Panc1 (cell line): Measurements from ENCODE around the gene FPGS. TPM values are rescaled to one million over a fixed set of nuclear protein-coding genes. Genes with fewer than 3 reads are reported as not detected.

Experiments used
- ATAC-seq: fragments of 200-7000 bp; cut with Tn5 transposase; 2 replicates; pipeline ENCODE4 v1.9.1; 2020; ENCODE audit warnings: mild to moderate bottlenecking, moderate library complexity
- BruUV-seq: library from RNA; stranded (reverse); fragments of 400-500 nt; replicated peaks from 2 replicates; lab custom pipeline; 2021; lab: Mats Ljungman, UMichigan
- CTCF ChIA-PET: fragments of 300-600 bp; sonication (Branson Sonifier 250); formaldehyde crosslinking; loops from one replicate; lab custom pipeline; 2022; ENCODE audit warnings: antibody characterized with exemption; lab: Charles Lee
- POLR2A ChIA-PET: fragments of 300-600 bp; sonication (Branson Sonifier 250); formaldehyde crosslinking; loops from one replicate; lab custom pipeline; 2022; ENCODE audit warnings: antibody characterized with exemption; lab: Charles Lee
- DNase-seq: peaks from one replicate; pipeline ENCODE4 v3.0.0-alpha.2; 2010; ENCODE audit warnings: low read depth, low spot score
- H3K27ac ChIP-seq: 2 replicates; pipeline ENCODE4 v1.5.1; 2011; ENCODE audit warnings: mild to moderate bottlenecking, low read length, inconsistent platforms
- H3K27me3 ChIP-seq: fragments of 200-500 bp; sonication (Bioruptor generic); 2 replicates; pipeline ENCODE4 v1.6.0; 2014; ENCODE audit warnings: low read length, inconsistent platforms; ENCODE audit not compliant: control insufficient read depth, insufficient read depth
- H3K36me3 ChIP-seq: fragments of 200-500 bp; sonication (Bioruptor generic); 2 replicates; pipeline ENCODE4 v1.5.1; 2014; ENCODE audit warnings: inconsistent platforms, mild to moderate bottlenecking, low read length, moderate library complexity; ENCODE audit not compliant: control insufficient read depth, insufficient read depth
- H3K4me1 ChIP-seq: 2 replicates; pipeline ENCODE4 v1.5.1; 2011; ENCODE audit warnings: inconsistent platforms, mild to moderate bottlenecking, low read length, moderate library complexity; ENCODE audit not compliant: control insufficient read depth, insufficient read depth
- H3K4me3 ChIP-seq, 2 experiments: 2 replicates each; pipeline ENCODE4 v1.5.1; 2011 to 2012; ENCODE audit warnings: low read depth in 2 of 2, low read length in 2 of 2, mild to moderate bottlenecking in 2 of 2, inconsistent platforms in 1 of 2, moderate library complexity in 1 of 2
- H3K9me3 ChIP-seq: fragments of 200-500 bp; sonication (Bioruptor generic); 2 replicates; pipeline ENCODE4 v1.5.1; 2014; ENCODE audit warnings: low read depth, mild to moderate bottlenecking, inconsistent platforms, low read length, moderate library complexity; ENCODE audit not compliant: control insufficient read depth, insufficient read depth
- POLR2AphosphoS5 ChIP-seq: IDR thresholded peaks from 2 replicates; pipeline ENCODE4 v1.6.1; 2012; ENCODE audit warnings: mild to moderate bottlenecking, low read depth, low read length, moderate library complexity
- SIN3A ChIP-seq: IDR thresholded peaks from 2 replicates; pipeline ENCODE4 v1.6.1; 2012; ENCODE audit warnings: low read depth, mild to moderate bottlenecking, low read length, moderate library complexity, borderline replicate concordance; ENCODE audit not compliant: insufficient read depth
- TCF7L2 ChIP-seq: IDR thresholded peaks from 2 replicates; pipeline ENCODE4 v1.6.1; 2011; ENCODE audit warnings: mild to moderate bottlenecking, low read depth, low read length, inconsistent platforms
- in situ Hi-C: cut with HindIII; loops from 2 replicates; pipeline ENCODE4 v1.10.0; 2016; ENCODE audit warnings: low sequenced_read_pairs, low pct_unique_long_range_greater_than_20kb
- intact Hi-C: fragments of 100-400 bp; cut with micrococcal nuclease; formaldehyde crosslinking; loops from one replicate; pipeline ENCODE4 v1.10.0; 2022; ENCODE audit not compliant: unreplicated experiment
- total RNA-seq: library from RNA; stranded (reverse); gene quantifications from one replicate; pipeline ENCODE4 v1.2.1, GENCODE V29; 2021; ENCODE audit not compliant: unreplicated experiment
- TF ChIP-seq, protein P1 (sequence below): fragments of 450-650 bp; IDR thresholded peaks from 2 replicates; pipeline ENCODE4 v1.5.1; 2017; ENCODE audit warnings: mild to moderate bottlenecking
- TF ChIP-seq, protein P2 (sequence below), 2 experiments: IDR thresholded peaks; 2 replicates each; pipeline ENCODE4 v1.6.1; 2011 to 2012; ENCODE audit warnings: low read depth in 2 of 2, control low read depth in 1 of 2, low read length in 1 of 2, mild to moderate bottlenecking in 1 of 2, moderate library complexity in 1 of 2; ENCODE audit not compliant: insufficient read depth in 1 of 2

FPGS gene
- total RNA-seq, 1 experiment from 2014 or later: 56.5 TPM

DNA sequence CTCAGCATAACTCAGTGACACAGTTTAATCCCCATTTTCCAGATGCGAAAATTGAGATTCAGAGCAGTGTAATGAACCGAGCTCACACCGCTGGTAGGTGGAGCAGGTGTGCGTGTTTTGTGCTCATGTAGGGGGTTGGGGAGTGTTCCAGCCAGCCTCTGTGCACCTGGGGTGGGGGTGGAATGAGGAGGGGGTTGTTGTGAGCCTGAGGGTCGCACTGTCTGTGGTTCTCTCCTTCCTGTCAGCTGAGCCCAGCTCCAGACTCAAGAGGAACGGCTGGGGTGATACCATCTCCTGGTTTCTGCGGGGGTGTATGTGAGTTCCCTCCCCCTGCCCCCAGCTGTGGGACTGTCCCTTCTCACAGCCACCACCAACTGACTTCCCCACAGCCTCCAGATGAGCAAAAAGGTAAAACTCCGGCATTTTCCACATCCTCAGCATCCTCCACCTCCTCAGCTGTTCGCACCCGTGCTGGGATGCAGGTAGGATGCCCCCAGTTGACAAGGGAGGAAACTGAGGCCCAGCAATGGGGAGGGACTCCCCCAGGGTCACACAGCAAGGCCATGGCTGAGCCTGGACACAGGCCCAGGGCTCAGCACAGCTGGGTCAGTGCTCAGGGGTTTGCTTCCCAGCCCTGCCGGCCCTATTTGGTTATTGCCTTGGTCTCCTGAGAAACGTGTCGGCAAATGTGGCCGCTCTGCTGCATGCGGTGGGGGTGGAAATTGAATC is 26.3 kb upstream of the FPGS start:
- POLR2A ChIA-PET: no interaction called here
- Histone ChIP-seq H3K27ac (no peak overlapping the region), H3K36me3 (no peaks in the 10 kb centered on the region), H3K9me3 (no peaks in the 10 kb centered on the region), H3K27me3 (no peaks in the 10 kb centered on the region), H3K4me1 (no peaks in the 10 kb centered on the region; the same call in 1 of the 2 replicates), H3K4me3 (no peak overlapping the region)
- ATAC-seq (no peak), DNase-seq (no peak)
- TF ChIP-seq, protein P1, sequence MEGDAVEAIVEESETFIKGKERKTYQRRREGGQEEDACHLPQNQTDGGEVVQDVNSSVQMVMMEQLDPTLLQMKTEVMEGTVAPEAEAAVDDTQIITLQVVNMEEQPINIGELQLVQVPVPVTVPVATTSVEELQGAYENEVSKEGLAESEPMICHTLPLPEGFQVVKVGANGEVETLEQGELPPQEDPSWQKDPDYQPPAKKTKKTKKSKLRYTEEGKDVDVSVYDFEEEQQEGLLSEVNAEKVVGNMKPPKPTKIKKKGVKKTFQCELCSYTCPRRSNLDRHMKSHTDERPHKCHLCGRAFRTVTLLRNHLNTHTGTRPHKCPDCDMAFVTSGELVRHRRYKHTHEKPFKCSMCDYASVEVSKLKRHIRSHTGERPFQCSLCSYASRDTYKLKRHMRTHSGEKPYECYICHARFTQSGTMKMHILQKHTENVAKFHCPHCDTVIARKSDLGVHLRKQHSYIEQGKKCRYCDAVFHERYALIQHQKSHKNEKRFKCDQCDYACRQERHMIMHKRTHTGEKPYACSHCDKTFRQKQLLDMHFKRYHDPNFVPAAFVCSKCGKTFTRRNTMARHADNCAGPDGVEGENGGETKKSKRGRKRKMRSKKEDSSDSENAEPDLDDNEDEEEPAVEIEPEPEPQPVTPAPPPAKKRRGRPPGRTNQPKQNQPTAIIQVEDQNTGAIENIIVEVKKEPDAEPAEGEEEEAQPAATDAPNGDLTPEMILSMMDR: no peak
- TF ChIP-seq SIN3A: no peak
- TF ChIP-seq, protein P2, sequence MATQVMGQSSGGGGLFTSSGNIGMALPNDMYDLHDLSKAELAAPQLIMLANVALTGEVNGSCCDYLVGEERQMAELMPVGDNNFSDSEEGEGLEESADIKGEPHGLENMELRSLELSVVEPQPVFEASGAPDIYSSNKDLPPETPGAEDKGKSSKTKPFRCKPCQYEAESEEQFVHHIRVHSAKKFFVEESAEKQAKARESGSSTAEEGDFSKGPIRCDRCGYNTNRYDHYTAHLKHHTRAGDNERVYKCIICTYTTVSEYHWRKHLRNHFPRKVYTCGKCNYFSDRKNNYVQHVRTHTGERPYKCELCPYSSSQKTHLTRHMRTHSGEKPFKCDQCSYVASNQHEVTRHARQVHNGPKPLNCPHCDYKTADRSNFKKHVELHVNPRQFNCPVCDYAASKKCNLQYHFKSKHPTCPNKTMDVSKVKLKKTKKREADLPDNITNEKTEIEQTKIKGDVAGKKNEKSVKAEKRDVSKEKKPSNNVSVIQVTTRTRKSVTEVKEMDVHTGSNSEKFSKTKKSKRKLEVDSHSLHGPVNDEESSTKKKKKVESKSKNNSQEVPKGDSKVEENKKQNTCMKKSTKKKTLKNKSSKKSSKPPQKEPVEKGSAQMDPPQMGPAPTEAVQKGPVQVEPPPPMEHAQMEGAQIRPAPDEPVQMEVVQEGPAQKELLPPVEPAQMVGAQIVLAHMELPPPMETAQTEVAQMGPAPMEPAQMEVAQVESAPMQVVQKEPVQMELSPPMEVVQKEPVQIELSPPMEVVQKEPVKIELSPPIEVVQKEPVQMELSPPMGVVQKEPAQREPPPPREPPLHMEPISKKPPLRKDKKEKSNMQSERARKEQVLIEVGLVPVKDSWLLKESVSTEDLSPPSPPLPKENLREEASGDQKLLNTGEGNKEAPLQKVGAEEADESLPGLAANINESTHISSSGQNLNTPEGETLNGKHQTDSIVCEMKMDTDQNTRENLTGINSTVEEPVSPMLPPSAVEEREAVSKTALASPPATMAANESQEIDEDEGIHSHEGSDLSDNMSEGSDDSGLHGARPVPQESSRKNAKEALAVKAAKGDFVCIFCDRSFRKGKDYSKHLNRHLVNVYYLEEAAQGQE (IDR thresholded peaks at IDR 0.05; ENCODE audit: insufficient read depth in 1 of 2, low read depth in 2 of 2, low read length in 1 of 2): no peak
- no peak for TF ChIP-seq TCF7L2
- TF ChIP-seq POLR2AphosphoS5: no peak
- CTCF ChIA-PET: no interaction called here
- in situ Hi-C loops: no loop called here
- no TSS peak for BruUV-seq
- intact Hi-C loops: no loop called here

DNA sequence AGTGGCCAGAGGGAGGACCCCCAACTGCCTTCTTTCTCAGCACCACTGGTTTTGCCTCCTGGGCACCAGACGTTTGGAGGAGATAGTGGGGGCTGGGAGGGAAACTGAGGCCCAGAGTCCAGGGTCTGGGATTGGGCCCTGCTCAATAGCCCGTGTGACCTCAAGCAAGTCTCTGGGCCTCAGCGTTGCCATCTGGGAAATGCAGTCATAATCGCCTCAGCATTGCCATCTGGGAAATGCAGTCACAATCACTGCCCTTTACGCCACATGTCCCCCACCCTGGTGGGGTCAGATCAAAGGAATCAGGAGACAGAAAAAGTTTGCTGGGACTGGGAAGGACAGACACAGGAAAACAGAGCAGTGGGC is 25.8 kb upstream of the FPGS start:
- CTCF ChIA-PET: no interaction called here
- intact Hi-C loops: no loop called here
- BruUV-seq: no TSS peak

More for the DNA sequence above, 25.8 kb upstream of the FPGS start:
- in situ Hi-C loops: no loop called here
- POLR2A ChIA-PET: no interaction called here
- H3K9me3 ChIP-seq: no peaks in the 10 kb centered on the region
- ATAC-seq (no peak), DNase-seq (no peak)
- H3K27me3 ChIP-seq: no peaks in the 10 kb centered on the region
- H3K36me3 ChIP-seq: no peaks in the 10 kb centered on the region
- no peaks in the 10 kb centered on the region; the same call in 1 of the 2 replicates for H3K4me1 ChIP-seq
- no peak overlapping the region for H3K27ac ChIP-seq
- TF ChIP-seq, protein P2 (IDR thresholded peaks at IDR 0.05; ENCODE audit: insufficient read depth in 1 of 2, low read depth in 2 of 2, low read length in 1 of 2): no peak
- TF ChIP-seq SIN3A (no peak), TCF7L2 (no peak), POLR2AphosphoS5 (no peak)
- TF ChIP-seq, protein P1: no peak
- H3K4me3 ChIP-seq: no peak overlapping the region
